T-cell (primary cell): ENCODE data around the gene NSF. TPM values are rescaled to one million over a fixed set of nuclear protein-coding genes. Genes with fewer than 3 reads are reported as not detected.
"Not testable (repeated sequence)": the region's sequence is repeated elsewhere in the genome, so short reads cannot be mapped to it uniquely, and the experiment has no call there.

Experiments used
- ATAC-seq, 4 experiments: fragments of 200-7000 bp in 3 of 4; fragments of 150-1000 bp in 1 of 4; cut with Tn5 transposase; replicated peaks in 1 of 4; 1 replicate in 3 of 4; 2 replicates in 1 of 4; pipeline ENCODE4 v1.10.0; 2021; ENCODE audit warnings: moderate library complexity in 3 of 4, mild to moderate bottlenecking in 2 of 4, moderate number of reproducible peaks in 1 of 4
- CTCF ChIA-PET, 2 donors: fragments of 300-600 bp; sonication (Branson Sonifier 250); formaldehyde crosslinking; loops; one replicate each; lab custom pipeline; 2022; ENCODE audit warnings: antibody characterized with exemption in 2 of 2; lab: Charles Lee
- POLR2A ChIA-PET, 2 donors: fragments of 300-600 bp; sonication (Branson Sonifier 250); formaldehyde crosslinking; loops; one replicate each; lab custom pipeline; 2022; ENCODE audit warnings: antibody characterized with exemption in 2 of 2; lab: Charles Lee
- DNase-seq, 35 experiments: peaks; one replicate each; pipeline versions ENCODE4 v3.0.0 to v3.0.0-alpha.2; 2013 to 2023
- H3K27ac ChIP-seq: one replicate; pipeline ENCODE4 v1.5.1; 2013; ENCODE audit warnings: low read length
- H3K27me3 ChIP-seq, 2 experiments: replicated peaks in 1 of 2; 1 replicate in 1 of 2; 2 replicates in 1 of 2; pipeline versions ENCODE4 v1.6.1 to v1.7.0; 2013; ENCODE audit warnings: low read length in 1 of 2, mixed read lengths in 1 of 2; ENCODE audit not compliant: control insufficient read depth in 2 of 2, insufficient read depth in 2 of 2; ENCODE audit errors: extremely low read depth in 1 of 2
- H3K36me3 ChIP-seq, 2 donors: 1 replicate in 1 of 2; 2 replicates in 1 of 2; pipeline versions ENCODE4 v1.6.1 to v1.7.0; 2013; ENCODE audit warnings: low read length in 1 of 2; ENCODE audit not compliant: control insufficient read depth in 2 of 2, insufficient read depth in 1 of 2; ENCODE audit errors: extremely low read depth in 1 of 2
- H3K4me1 ChIP-seq, 2 experiments: 1 replicate in 1 of 2; 2 replicates in 1 of 2; pipeline versions ENCODE4 v1.6.1 to v1.7.0; 2013; ENCODE audit warnings: low read length in 2 of 2, mixed read lengths in 1 of 2; ENCODE audit not compliant: insufficient read depth in 2 of 2, control insufficient read depth in 1 of 2; ENCODE audit errors: extremely low read depth in 1 of 2
- H3K4me3 ChIP-seq, 2 donors: 1 replicate in 1 of 2; 2 replicates in 1 of 2; pipeline versions ENCODE4 v1.5.1 to v1.7.0; 2013; ENCODE audit warnings: mild to moderate bottlenecking in 2 of 2, low read length in 1 of 2, moderate library complexity in 1 of 2; ENCODE audit not compliant: control insufficient read depth in 1 of 2; ENCODE audit errors: extremely low read depth in 1 of 2
- H3K9me3 ChIP-seq: 2 replicates; pipeline ENCODE4 v1.7.0; 2013
- H3K27ac Mint-ChIP-seq, 2 donors: one replicate each; pipeline ENCODE4 v1.8.0; 2020 to 2021; ENCODE audit warnings: mild to moderate bottlenecking in 2 of 2, mixed read lengths in 2 of 2
- H3K27me3 Mint-ChIP-seq, 2 donors: one replicate each; pipeline ENCODE4 v1.8.0; 2021 to 2022; ENCODE audit warnings: mixed read lengths in 2 of 2
- H3K36me3 Mint-ChIP-seq: one replicate; pipeline ENCODE4 v1.8.0; 2021; ENCODE audit warnings: mixed read lengths
- H3K4me1 Mint-ChIP-seq, 3 donors: one replicate each; pipeline ENCODE4 v1.8.0; 2020 to 2022; ENCODE audit warnings: mixed read lengths in 3 of 3, mild to moderate bottlenecking in 1 of 3
- H3K4me3 Mint-ChIP-seq, 3 donors: one replicate each; pipeline ENCODE4 v1.8.0; 2020 to 2022; ENCODE audit warnings: mild to moderate bottlenecking in 3 of 3, mixed read lengths in 3 of 3, moderate library complexity in 3 of 3
- H3K9me3 Mint-ChIP-seq, 3 donors: one replicate each; pipeline ENCODE4 v1.8.0; 2020 to 2022; ENCODE audit warnings: mixed read lengths in 3 of 3
- WGBS: methylation state at CpG from one replicate; pipeline ENCODE4 v1.1.5; 2013; ENCODE audit warnings: missing lambda C conversion rate; ENCODE audit not compliant: insufficient coverage; 5-methylcytosine and 5-hydroxymethylcytosine counted together
- total RNA-seq, 35 experiments: library from RNA in 6 of 35; stranded (reverse) in 6 of 35; fragments of 120-200 nt in 1 of 35; gene quantifications; one replicate each; pipeline versions ENCODE4 v1.2.1 to v1.2.4 and lab custom pipeline; 2013 to 2026

The NSF gene
- total RNA-seq, 5 donors from 2014 or later (not counting 1 experiment from before 2014, with no cell fraction given), result 33.1 to 54.8 (median 43.2) TPM

DNA sequence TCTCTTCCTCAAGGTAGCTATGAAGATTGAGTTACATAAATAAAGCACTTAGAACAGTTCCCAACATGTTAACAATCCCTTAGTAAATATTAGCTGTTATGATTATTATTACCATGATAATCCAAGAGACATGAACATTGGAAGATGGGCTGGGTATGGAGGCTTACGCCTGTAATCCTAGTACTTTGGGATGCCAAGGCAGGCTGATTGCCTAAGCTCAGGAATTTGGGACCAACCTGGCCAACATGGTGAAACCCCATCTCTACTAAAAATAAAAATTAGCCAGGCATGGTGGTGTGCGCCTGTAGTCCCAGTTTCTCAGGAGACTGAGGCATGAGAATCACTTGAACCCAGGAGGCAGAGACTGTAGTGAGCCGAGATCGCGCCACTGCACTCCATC, 34.3 kb downstream of the NSF start:
- not testable (repeated sequence) for ATAC-seq

DNA sequence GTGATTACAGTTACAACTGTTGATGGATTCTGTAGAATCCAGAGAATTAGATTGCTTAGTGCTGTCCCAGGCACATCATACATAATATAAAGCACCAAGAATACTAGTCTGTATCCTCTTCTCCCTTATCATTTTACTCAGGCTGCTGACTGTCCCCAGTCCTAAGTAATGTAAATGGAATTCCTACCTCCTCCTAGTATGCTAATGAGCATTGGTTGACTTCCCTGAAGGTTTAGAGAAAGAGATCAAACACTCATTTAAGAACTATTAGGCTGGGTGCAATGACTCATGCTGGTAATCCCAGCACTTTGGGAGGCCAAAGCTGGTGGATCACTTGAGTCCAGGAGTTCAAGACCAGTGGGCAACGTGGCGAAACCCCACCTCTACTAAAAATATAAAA, 37.0 kb downstream of the NSF start:
- H3K9me3 Mint-ChIP-seq, CTCF ChIA-PET, H3K27me3 ChIP-seq, H3K36me3 ChIP-seq, DNase-seq, H3K36me3 Mint-ChIP-seq, H3K4me3 ChIP-seq, H3K4me1 ChIP-seq, H3K27ac ChIP-seq, H3K27me3 Mint-ChIP-seq, POLR2A ChIA-PET, H3K4me1 Mint-ChIP-seq, H3K27ac Mint-ChIP-seq, ATAC-seq, H3K4me3 Mint-ChIP-seq, H3K9me3 ChIP-seq: not testable (repeated sequence)
- WGBS, result no CpG with 5 or more reads among the region's 2 CpGs

More for the DNA sequence above, 34.3 kb downstream of the NSF start:
- H3K36me3 Mint-ChIP-seq, H3K27ac ChIP-seq, POLR2A ChIA-PET, H3K36me3 ChIP-seq, H3K27ac Mint-ChIP-seq, H3K9me3 ChIP-seq, H3K27me3 ChIP-seq, H3K9me3 Mint-ChIP-seq, H3K4me3 ChIP-seq, DNase-seq, H3K4me3 Mint-ChIP-seq, H3K27me3 Mint-ChIP-seq, H3K4me1 ChIP-seq, CTCF ChIA-PET, H3K4me1 Mint-ChIP-seq: not testable (repeated sequence)
- WGBS, result no CpG with 5 or more reads among the region's 5 CpGs

DNA sequence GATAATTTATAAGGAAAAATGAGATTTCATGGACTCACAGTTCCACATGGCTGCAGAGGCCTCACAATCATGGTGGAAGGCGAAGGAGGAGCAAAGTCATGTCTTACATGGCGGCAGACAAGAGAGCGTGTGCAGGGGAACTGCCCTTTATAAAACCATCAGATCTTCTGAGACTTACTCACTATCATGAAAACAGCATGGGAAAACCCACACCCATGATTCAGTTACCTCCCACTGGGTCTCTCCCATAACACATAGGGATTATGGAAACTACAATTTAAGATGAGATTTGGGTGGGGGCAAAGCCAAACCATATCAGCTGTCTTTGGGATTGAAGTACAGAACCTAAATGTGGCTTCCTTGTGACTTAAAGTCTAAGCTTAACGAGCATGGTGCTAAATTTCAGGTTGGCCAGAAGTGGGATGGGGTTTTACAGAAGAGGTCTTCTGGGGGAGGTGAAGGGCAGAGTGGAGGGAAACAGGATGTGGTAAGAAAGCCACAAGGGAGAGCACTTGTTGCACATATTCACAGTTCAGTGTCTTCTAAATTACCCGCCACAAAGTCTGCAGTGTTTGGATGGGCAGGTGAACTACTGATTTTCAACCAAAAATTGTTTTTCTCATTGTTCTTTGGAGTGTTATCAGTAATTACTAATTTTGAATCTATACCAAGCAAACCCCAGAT, 38.4 kb downstream of the NSF start:
- H3K27me3 Mint-ChIP-seq, POLR2A ChIA-PET, H3K36me3 ChIP-seq, DNase-seq, H3K9me3 Mint-ChIP-seq, H3K4me3 ChIP-seq, H3K4me3 Mint-ChIP-seq, H3K4me1 ChIP-seq, H3K9me3 ChIP-seq, H3K27me3 ChIP-seq, H3K27ac Mint-ChIP-seq, H3K4me1 Mint-ChIP-seq, CTCF ChIA-PET, H3K36me3 Mint-ChIP-seq, H3K27ac ChIP-seq: not testable (repeated sequence)
- ATAC-seq, result peak; percentile 91 to 98 (median 97)
- WGBS, result no CpG with 5 or more reads among the region's 5 CpGs

DNA sequence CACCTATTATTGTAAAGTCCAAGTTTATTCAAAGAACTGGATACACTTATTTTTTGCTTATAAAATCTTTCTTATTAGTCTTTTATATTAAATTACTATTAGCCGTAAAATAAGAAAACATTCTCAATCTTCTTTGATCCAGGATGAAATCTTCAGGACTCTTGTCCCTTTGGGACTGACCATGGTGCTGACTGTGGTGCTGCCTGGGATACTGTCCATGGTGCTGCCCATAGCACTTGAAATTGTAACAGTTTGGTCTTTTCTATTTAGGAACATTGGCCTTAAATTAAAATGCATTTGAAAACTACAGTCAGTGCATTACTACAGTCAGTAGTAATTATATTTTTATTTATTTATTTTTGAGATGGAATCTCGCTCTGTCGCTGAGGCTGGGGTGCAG, 41.7 kb downstream of the NSF start:
- ATAC-seq, H3K4me3 ChIP-seq, DNase-seq, H3K9me3 Mint-ChIP-seq, H3K27ac ChIP-seq, CTCF ChIA-PET, H3K27me3 ChIP-seq, H3K27me3 Mint-ChIP-seq, POLR2A ChIA-PET, H3K9me3 ChIP-seq, H3K36me3 Mint-ChIP-seq, H3K36me3 ChIP-seq, H3K4me3 Mint-ChIP-seq, H3K4me1 ChIP-seq, H3K27ac Mint-ChIP-seq, H3K4me1 Mint-ChIP-seq: not testable (repeated sequence)
- WGBS, result no CpG with 5 or more reads among the region's 3 CpGs

DNA sequence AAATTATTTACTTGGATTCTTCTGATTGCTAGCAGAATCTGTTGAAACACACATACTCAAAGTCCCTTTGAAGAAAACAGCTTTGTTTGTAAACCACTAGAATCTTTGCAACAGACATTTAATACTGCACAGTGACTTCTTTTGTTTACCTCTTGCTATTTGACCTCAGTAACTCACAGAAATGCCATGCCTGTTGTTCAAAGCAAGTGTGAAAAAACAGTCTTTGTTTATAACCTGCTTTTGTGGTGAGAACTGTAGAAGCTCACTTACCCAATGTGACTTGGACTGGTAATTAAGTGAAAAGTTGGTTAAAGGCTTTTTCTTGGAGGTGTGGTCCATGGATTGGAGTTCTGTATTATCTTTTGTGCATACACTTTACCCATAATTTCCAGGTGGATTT, 44.4 kb downstream of the NSF start:
- H3K4me1 Mint-ChIP-seq, H3K4me3 Mint-ChIP-seq, H3K9me3 ChIP-seq, CTCF ChIA-PET, H3K4me3 ChIP-seq, H3K36me3 Mint-ChIP-seq, H3K27me3 Mint-ChIP-seq, H3K4me1 ChIP-seq, DNase-seq, H3K36me3 ChIP-seq, POLR2A ChIA-PET, H3K27ac ChIP-seq, H3K27me3 ChIP-seq, H3K9me3 Mint-ChIP-seq, ATAC-seq, H3K27ac Mint-ChIP-seq: not testable (repeated sequence)

DNA sequence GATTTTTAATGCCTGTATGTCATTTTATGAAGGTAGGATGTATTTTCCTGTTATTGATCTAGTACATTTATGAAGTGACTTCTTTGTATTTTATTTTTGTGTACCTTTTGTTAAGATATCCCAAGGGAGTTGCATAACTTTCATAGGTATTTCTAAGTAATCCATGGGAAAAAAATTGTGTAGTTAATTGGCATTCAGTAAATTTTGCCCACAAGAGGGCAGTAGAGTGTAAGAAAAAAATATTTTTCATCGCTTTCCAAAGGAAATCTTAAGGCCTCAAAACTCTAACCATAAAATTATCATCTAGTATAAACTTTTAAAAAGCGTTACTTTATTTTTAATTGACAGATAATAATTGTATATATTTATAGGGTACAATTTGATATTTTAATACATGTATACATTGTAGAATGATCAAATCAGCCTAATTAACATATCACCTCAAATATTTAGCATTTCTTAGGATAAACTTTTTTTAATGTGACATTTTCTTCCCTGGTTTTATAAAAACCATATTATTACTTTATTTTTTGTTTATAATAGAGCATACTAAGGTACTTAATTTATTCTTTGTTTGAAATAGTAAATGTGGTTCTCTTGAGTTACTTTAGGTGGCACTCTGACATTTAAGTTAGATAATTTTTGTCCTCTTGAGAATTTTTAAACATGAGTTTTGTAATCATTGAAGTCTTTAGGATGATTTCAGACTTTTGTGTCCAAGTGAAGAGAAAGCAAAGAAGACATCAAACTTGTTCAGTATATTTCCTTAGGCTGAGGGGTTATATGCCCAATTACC, 51.6 kb downstream of the NSF start:
- CTCF ChIA-PET, POLR2A ChIA-PET: not testable (repeated sequence)

More for the DNA sequence above, 51.6 kb downstream of the NSF start:
- not testable (repeated sequence) for H3K4me1 Mint-ChIP-seq, H3K9me3 Mint-ChIP-seq, H3K9me3 ChIP-seq, H3K36me3 Mint-ChIP-seq, H3K36me3 ChIP-seq, DNase-seq, H3K27ac ChIP-seq, H3K4me3 ChIP-seq, H3K4me1 ChIP-seq, H3K4me3 Mint-ChIP-seq, H3K27me3 Mint-ChIP-seq, H3K27ac Mint-ChIP-seq, ATAC-seq, H3K27me3 ChIP-seq
- WGBS, result no CpG with 5 or more reads among the region's 2 CpGs
